Astrocyte (in vitro differentiated cells and primary cell): ENCODE measurements around the gene FAM219B.

Experiments
- CTCF ChIP-seq: IDR thresholded peaks from 2 replicates; pipeline ENCODE4 v1.5.1; 2011; ENCODE audit warnings: low read depth, mild to moderate bottlenecking, inconsistent platforms, low read length, moderate library complexity; ENCODE audit not compliant: insufficient read depth
- EZH2 ChIP-seq: IDR thresholded peaks from 2 replicates; pipeline ENCODE4 v1.6.1; 2012; ENCODE audit warnings: mild to moderate bottlenecking, low read length, inconsistent platforms; ENCODE audit not compliant: insufficient read depth

- no peak for TF ChIP-seq EZH2
- TF ChIP-seq CTCF, result peak; percentile 100
These were observed 43.6 kb upstream of the FAM219B start for GRCh38 chr15:74950078-74950908.
